ENCODE measurements around the gene ARCN1. TPM values are rescaled to one million over a fixed set of nuclear protein-coding genes. Genes with fewer than 3 reads are reported as not detected.

ARCN1 gene
- total RNA-seq, 1 donor from 2014 or later, result 71.3 TPM

DNA sequence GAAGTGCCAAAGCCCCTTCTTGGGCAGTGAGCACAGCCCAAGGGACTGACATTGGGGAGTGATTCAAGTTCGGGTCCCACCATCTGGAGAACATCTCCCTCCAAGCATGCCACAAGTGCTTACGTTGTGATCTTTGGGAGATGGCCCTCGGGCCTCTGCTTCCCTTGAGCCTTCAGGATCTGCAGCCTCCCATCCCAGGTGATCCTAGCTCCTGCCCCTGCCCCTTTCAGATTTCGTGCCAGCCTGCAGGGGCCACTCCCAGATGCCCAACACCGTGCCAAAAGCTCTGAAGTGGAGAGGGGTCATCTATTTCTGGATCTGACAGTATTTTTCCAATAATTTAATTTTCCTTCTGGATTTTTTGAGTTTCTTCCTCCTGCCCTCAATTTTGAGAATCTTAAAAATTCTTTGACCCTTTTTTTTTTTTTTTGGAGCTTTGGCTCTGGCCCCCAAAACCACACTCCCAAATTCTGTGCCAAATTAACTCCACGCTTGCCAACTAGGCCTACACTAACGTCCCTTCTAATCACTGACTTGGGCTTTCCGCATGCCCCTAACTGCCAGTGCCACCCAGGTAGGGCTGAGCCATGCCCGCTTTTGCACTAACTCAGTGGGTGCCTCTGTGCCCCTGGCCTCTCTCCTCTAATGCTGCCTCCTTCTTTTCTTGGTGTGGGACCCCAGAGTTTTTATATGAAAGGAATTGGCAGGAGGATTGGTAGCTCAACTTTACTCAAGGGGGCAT lies 60.5 kb downstream of the ARCN1 start:
- FAIRE-seq (no peak), DNase-seq (ENCODE audit: low spot score in 2 of 2) (no peak)

- DNase-seq (ENCODE audit: low spot score in 2 of 2), result no peak
- no peak for FAIRE-seq
Measured at GRCh38 chr11:118633319-118633690, 61.1 kb downstream of the ARCN1 start.

- peak in 1 of 2 donors; percentile 52 for DNase-seq (ENCODE audit: low spot score in 2 of 2)
- FAIRE-seq, result no peak
Measured at GRCh38 chr11:118633979-118634378, 61.8 kb downstream of the ARCN1 start.

DNA sequence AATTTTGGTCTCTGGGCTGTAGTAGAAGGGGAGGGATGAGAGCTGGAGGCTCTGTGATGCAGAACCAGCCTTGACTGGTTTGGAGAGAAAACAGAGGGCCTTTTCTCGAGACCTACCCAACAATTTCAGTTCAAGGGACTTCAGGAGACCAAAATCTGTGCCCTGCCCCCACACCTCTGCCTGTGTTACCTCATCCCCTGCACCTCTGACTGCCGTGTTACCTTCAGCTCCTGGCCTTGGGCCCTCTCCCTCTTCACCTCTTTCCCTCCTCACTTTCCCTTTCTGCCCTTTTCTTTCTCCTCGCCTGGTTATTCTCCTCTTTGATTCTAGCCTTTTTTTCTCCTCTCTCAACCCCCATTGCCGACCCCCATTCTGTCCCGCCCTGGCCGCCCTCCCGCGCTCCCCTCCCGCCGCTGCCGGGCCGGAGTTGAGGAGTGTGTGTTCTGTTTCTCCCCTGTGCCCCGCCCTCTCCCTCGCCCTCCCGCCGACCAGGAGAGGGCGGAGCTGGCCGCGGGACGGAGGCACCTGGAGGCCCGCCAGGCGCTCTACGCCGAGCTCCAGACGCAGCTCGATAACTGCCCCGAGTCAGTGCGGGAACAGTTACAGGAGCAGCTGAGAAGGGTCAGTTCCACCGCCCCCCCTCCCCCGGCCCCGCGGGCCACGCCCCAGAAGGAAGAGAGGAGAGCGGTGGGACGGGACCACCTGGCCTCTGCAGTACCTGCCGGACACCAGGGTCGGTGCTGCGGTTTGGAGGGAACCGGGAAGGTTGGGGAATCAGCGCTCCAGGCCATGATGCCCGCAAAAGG lies 62.4 kb downstream of the ARCN1 start:
- DNase-seq (ENCODE audit: low spot score in 2 of 2), result peak; percentile 53 to 65
- no peak for FAIRE-seq

- FAIRE-seq (no peak), DNase-seq (ENCODE audit: low spot score in 2 of 2) (no peak)
Measured at GRCh38 chr11:118635237-118635591, 63.0 kb downstream of the ARCN1 start.

GRCh38 chr11:118635642-118636041 lies 63.4 kb downstream of the ARCN1 start:
- DNase-seq (ENCODE audit: low spot score in 2 of 2) (no peak), FAIRE-seq (no peak)

DNA sequence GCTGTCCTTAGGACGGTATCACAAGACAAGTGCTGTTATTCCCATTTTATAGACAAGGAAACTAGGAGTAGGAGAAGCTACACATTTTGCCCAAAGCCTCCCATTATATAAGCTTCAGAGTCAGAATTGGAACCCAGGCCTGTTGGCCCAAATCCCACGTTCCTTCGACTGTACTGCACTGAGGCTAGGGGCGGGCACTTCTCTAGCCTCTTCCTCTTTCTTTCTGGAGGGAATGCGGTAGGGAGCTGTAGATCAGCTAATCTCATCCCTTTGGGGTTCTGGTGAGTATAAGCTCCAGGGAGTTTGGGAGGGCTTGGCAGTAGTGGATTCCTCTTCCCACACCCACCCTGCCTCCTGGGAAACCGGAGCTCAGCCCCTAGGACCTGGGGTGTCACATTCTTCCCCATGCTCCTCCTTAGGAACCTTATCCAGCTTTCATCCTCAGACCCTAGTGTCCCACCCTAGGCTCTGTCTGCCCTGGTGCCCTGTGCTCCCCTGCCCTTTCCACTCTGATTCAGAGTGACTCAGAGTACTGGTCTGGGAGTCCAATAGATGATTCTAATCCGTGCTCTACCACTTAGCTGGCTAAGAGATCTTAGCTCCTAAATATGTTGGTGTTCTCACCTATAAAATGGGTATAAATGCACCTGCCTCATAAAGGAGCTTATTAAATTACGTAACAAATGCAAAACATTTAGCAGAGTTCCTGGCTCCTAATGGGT lies 64.5 kb downstream of the ARCN1 start:
- DNase-seq (ENCODE audit: low spot score in 2 of 2) (no peak), FAIRE-seq (no peak)

- no peak for DNase-seq (ENCODE audit: low spot score in 2 of 2)
- no peak for FAIRE-seq
Measured at GRCh38 chr11:118638726-118639125, 66.5 kb downstream of the ARCN1 start.

GRCh38 chr11:118639899-118640298 lies 67.7 kb downstream of the ARCN1 start:
- no peak for FAIRE-seq
- no peak for DNase-seq (ENCODE audit: low spot score in 2 of 2)

- no peak for DNase-seq (ENCODE audit: low spot score in 2 of 2)
- FAIRE-seq, result no peak
Measured at GRCh38 chr11:118640332-118641154, 68.3 kb downstream of the ARCN1 start.

- DNase-seq (ENCODE audit: low spot score in 2 of 2), result no peak
- no peak for FAIRE-seq
Measured at GRCh38 chr11:118641397-118642019, 69.3 kb downstream of the ARCN1 start.

GRCh38 chr11:118643142-118643994 lies 71.2 kb downstream of the ARCN1 start:
- FAIRE-seq (no peak), DNase-seq (ENCODE audit: low spot score in 2 of 2) (no peak)

DNA sequence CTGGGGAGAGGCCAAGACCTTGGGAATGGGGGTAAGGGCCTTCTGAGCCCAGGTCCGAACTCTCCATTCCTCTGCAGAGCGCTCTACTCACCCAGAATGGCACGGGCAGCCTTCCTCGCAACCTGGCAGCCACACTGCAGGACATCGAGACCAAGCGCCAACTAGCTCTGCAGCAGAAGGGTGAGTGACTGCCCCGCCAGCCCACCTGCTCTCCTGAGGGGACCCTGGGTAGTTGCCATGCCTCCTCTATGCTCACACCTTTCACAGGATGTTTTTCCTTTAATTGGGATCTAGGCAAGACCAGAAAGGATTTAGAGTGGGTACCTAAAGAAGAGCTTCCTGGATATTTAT lies 71.8 kb downstream of the ARCN1 start:
- FAIRE-seq (no peak), DNase-seq (ENCODE audit: low spot score in 2 of 2) (no peak)

DNA sequence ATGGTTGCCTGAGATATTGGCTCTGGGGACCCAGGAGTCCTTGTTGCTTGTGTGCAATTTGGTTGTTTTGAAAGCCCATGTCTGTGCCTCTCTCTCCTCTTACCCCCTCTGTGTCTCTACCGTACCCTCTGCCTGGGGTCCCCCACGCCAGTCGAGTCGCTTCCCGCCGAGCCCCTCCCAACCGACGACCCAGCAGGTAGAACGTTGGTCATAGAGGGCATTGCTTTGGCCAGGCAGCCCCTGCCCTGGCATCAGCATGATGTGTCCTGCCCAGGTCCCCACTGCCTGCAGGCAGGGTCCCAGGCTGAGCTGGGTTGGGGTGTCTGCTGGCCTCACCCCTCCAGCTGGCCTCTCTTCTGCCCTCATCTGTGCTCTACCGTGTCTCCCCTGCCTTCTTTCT lies 72.3 kb downstream of the ARCN1 start:
- DNase-seq (ENCODE audit: low spot score in 2 of 2) (no peak), FAIRE-seq (no peak)

GRCh38 chr11:118645066-118645715 lies 73.0 kb downstream of the ARCN1 start:
- no peak for DNase-seq (ENCODE audit: low spot score in 2 of 2)

DNA sequence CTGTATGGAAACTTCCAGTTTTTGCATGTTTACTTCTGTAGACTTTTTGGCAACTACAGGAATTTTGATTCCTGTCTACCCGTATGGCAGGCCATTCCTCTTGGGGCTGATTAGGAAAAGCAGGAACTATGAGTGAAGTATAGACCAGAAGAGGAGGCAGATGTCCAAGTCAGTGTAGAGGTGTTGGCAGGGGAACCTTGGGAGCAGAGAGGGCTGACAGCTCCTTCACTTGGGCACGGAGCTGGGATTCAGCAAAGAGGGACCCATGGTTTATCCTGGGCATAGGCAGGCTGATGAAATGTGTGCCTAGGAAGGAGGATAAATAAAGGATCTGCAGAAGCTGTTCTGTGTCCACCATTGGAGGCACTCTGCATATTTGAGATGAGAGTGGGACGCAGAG lies 74.2 kb downstream of the ARCN1 start:
- FAIRE-seq, result no peak

More at GRCh38 chr11:118645066-118645715, 73.0 kb downstream of the ARCN1 start:
- FAIRE-seq, result no peak

DNA sequence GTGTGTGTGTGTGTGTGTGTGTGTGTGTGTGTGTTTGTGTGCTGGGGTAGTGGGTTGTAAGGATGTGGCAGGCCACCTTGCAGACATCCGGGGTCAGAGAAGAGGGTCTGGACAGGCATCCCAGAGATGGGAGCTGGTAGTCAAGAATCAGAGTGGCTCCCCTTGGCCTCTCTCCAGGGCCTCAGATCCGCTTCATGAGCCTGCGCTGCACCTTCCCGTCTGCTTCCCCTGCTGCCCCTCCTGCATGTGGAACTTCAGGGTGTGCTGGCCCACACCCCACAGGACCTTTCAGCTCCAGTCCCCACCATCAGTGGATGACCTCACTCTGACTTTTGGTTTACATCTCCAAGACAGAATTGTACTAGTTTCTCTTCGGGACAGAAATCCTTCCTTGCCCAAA lies 76.1 kb downstream of the ARCN1 start:
- FAIRE-seq, result no peak
- no peak for DNase-seq (ENCODE audit: low spot score in 2 of 2)

More for the DNA sequence above, 74.2 kb downstream of the ARCN1 start:
- no peak for DNase-seq (ENCODE audit: low spot score in 2 of 2)

DNA sequence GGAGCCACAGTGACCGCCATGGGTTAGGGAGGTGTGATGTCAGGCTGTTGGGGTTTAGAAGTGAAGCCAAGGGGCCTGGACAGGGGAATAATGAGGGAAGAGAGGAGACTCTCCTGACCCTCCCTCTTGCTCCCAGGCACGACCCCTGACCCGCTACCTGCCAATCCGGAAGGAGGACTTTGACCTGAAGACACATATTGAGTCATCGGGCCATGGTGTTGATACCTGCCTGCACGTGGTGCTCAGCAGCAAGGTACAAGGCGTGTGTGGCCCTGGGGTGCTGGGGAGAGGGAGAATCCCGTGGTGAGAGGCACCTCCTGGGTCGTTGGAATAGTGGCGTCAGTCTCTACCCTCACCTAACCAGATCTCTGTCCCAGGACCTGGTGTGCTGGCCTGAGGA lies 77.7 kb downstream of the ARCN1 start:
- no peak for DNase-seq (ENCODE audit: low spot score in 2 of 2)

GRCh38 chr11:118650366-118650765 lies 78.2 kb downstream of the ARCN1 start:
- DNase-seq (ENCODE audit: low spot score in 2 of 2) (no peak), FAIRE-seq (no peak)

More for the DNA sequence above, 77.7 kb downstream of the ARCN1 start:
- no peak for FAIRE-seq

Measured in frontal cortex (tissue), 4 donors.